DMS114 treated with DMSO at 0.1 percent for 48 hours (cell line): ENCODE results near the gene TBC1D24.
A peak's percentile ranks its signal among the peaks of the same experiment; 100 is the strongest.

Experiments used
- DNase-seq: peaks from one replicate; lab custom pipeline; 2025; ENCODE audit not compliant: unreplicated experiment; lab: John Stamatoyannopoulos, UW

TBC1D24 gene

DNA sequence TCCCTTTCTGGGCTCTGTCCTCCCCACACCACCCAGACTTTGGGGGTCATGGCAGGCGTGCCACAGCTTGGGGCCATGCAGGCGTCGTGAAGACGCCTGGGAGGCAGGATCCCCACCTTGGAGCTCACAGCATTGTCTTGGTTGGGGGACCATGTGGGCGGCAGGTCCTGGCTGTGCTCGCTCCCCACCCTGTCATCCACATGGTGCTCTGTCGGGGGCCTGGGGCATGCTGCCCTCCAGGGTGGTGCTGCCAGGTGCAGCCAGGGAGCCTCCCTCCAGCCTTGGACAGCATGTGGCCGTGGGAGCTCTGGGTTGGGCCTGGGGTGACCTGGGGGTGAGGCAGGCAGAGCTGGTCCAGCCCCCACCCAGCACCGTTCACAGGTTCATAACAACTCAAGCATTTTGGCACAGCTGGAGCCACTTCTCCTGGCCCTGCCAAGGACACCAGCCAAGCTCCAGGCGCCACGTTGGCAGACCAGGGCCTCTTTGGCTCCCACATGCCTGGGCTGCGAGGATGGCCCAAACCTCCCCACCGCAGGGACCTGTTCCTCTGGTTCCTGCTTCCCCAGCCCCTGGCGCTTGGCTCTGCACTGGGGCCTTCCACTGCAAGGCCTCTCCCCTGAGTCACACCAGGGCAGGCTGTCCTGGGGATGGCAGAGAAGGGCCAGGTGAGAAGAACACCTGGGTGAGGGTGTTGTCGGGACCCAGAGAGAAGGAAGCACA lies 23.8 kb downstream of the TBC1D24 start:
- no peak for DNase-seq

DNA sequence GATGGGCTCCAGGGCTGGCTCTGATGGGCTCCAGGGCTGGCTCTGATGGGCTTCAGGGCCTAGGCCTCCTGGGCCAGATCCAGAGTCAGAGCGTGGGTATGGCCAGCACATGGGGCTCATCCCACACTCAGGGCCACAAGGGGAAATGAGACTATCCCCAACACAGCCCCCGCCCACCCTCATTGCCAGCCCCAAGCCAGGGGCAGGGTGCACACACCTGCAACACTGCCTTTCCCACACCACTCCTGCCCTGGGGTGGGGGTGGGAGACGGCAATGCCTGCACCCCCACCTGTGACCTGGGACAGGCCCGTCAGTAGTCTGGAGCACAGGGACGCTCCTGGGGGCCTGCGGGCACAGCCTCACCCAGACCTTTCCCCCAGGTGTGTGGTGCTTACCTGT lies 24.5 kb downstream of the TBC1D24 start:
- no peak for DNase-seq

DNA sequence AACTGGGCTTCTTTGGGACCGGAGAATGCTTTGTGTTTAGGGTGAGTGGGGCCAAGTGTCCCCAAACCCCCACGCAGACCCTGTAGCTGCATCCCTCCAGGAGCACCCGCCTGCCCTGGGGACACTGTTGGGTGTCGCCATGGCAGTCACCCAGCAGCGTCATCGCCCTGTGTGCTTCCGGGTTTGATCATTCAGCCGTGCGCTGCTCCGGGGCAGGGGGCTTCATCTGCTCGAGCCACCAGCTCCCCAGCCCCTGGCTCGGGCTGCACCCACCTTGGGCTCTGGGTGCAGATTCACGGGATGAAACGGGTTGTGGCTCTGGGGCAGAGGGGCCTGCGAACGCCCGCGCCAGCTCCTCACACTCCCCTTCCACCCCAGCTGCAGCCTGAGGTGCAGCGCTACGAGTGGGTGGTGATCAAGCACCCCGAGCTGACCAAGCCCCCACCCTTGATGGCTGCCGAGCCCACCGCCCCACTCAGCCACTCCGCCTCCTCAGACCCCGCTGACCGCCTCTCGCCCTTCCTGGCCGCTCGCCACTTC lies 25.0 kb downstream of the TBC1D24 start:
- DNase-seq: no peak

DNA sequence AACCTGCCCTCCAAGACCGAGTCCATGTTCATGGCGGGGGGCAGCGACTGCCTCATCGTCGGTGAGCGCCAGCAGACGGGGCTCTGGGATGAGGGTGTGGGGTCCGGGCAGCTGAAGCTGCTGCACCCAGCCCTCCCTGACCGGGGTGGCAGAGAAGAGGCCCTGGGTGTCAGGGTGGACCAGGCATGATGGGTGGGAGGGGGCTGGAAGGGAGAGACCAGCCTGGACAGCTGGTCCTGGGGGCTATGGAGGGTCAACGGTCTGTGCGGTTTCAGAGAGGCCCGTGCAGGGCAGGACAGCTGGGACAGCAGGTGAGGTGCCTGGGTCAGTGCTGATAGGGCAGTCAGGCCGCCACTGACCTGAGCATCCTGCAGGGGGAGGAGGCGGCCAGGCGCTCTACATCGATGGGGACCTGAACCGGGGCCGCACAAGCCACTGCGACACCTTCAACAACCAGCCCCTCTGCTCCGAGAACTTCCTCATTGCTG lies 25.5 kb downstream of the TBC1D24 start:
- DNase-seq: no peak

DNA sequence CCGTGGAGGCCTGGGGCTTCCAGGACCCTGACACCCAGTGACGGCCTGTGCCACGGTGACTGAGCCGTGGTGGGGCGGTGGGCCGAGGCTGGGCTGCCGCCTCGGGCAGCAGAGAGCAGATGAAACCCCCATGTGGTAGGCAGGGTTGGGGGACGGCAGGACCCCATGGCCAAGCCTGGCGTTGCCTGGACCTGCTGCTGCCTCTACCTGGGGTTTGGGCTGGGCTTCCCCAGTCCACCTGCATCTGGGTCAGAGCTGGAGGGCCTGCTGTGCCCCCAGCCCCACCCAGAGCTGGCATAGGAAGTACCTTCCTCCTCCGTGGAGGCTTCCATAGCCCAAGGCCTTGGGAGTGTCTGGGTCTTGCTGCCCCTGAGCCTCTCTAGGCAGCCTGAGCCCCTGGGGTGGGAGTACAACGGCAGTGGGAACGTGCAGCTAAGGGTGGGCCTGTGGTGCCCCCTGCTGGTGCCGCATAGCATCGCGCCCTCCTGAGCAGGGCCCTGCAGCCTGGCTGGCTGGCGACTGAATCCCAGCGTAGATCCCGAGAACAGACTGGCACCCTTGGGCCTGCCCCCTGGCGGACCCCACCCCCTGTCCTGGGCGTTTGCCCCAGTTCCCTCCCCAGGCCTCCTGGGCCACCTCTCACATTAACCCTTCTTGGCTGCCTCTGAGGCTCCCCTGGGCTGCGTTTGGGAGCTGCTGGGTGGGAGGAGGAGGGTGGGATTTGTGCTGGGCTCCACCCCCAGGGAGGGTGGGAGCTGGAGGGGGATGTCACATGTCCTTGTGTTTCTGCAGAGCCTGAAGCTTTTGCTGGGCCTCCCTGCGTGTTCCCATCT lies 26.2 kb downstream of the TBC1D24 start:
- DNase-seq: peak; percentile 39

DNA sequence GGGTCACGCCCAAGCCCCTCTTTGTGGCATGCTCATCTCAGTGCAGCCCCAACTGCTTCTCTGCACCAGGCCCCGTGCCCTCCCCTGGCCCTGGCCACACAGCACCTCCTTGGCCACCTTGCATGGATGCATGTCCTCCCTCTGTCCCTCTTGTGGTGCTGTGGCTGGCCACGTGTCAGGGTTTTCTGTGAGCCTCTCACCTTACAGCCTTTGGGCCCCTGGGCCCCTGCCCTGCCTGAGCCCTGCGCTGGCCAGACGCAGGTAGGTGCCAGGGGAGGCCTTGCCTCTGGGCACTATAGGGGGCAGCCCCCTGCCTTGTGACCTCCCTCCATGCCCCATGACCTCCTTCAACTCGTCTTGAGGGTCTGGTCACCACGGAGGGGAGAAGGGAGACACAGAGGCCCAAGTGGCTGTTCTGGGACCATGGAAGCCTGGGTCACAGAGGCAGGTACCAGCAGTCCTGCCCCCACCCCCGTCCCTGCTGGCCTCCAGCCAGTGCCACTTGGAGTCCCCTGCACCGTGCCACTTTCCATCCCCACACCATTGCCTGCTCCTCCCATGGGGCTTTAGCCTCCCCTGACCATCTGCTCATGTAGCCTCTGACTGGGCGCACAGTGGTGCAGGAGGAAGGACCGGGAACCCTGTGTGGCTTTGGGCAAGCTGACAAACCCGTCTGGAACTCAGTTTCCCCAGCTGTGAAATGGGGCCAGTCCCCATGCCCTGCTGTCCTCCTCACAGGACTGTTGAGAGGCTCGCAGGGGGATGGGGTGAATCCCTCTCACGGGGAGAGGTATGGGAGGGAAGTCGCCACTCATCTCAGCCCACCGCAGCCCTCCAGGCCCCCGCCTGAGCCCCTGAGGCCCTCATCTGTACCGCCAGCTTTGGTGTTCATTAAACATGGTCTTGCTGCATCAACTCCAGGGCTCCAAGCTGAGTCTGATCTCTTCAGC lies 27.3 kb downstream of the TBC1D24 start:
- no peak for DNase-seq

DNA sequence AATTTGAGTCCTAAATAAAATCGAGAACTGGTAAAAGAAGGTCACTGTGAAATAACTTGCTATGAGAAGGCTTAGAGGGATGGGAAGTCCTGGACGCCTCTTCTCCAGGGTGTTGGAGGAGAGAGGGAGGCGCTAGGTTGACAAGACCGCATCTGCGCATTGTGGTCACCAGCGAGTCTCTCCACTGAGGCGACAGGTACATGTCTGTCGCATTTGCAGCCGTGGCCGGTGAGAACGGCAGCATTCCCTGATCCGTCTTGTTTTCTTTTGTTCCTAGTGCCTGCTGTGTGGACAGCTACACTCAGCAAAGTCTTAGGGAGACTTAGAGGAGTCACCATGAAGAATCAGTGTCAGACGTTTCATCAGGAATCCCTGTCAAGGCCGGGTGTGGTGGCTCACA lies 30.8 kb downstream of the TBC1D24 start:
- no peak for DNase-seq

DNA sequence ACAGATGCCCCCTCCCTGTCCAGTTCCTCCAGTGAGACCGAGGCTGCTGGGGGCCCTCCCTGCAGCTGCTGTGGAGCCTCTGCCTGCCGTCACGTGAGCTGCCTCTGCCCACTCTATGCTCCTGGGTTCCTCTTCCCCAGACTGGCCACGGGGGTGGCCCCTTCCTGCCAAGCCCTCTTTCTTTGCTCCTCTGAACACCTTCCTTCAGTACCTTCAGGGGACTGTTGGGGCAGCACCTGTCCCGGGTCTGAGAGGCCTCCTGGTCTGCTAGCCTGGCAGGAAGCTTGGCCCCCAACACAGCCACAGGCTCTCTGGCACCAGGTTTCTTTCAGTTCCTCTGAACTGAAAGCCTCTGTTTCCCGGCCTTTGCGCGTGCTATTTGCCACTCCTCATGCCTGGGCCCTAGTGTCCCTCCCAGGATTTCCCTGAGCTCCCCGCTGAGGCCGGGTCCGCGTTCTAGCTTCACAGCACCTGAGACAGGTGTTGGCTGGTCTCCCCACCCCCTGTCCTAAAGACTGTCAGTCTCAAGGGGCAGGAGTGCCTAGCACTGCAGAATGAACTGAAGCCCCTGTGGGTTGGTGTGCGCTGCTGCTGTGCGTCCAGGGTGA lies 32.2 kb downstream of the TBC1D24 start:
- no peak for DNase-seq

DNA sequence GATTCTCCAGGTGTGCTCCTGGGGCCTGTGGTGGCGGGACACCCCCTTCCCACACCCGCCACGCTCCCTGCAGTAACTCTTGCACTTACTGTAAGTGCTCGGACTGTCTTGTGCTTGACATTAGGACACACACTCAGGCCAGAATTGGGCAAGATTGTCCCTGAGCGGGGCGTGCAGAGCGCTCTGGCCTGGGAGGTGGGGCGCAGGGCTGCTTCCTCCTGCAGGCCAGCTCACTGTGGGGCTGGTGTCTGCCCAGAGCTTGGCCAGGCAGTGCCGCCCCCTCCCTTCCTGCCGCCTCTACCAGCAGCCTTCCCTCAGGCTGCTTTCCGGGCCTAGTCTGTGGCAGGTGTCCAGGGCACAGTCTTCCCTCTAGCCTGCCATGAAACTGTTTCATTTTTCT lies 32.7 kb downstream of the TBC1D24 start:
- DNase-seq: no peak

DNA sequence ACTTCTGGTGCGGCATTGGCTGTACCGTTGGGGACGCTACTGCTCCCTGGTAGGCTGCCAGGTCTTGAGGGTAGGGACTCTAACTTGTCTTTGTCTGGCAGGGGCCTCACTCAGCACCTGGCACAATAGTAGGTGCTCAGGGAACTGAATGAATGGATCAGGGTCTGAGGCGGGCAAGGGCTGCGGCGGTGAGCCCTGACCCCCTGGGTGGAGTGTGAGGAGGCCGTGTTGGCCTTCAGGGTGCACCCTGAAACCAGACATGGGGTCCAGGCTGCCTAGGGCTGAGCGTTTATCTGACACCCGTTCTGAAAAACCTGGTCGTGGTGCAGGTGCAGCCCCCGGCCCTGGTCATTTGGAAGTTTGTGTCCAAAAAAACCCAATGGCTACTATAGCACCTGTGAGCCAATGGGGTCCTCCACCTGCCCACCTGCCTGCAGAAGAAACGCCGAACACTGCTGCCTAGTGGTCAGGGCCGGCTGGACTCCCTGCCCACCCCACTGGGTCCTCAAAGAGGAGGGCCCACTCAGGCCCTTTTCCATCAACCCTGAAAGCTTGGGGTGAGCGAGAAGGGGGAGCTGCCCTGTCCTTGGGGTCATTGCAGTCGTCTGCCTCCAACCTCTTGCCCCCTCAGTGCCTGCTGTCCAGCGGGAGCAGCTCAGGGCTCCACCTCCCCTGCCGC lies 33.9 kb downstream of the TBC1D24 start:
- DNase-seq: no peak

DNA sequence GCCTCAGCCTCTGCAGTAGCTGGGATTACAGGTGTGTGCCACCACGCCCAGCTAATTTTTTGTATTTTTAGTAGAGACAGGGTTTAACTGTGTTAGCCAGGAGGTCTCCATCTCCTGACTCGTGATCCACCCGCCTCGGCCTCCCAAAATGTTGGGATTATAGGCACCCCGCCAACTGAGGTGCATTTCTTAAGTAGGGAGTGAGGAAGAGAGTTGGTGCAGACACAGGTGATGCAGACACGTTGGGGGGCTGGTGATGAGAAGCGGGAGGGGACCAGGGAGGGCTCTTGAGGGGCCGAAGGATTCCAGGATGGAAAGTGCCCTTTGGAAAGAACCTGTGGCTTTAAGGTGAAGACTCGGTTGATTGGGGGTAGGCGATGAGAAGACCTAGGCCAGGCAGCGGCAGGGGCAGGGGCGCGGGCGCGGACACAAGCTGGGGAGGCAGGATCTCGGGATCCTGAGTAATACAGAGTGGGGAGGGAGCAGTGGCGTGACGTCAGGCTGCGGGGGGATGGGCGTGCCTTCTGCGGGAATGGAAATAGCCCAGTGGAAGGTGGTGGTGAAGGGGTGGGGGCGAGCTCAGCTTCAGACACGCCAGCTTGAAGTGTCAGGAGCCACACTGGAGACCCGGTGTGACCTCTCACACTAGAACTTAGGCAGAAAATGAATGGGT lies 36.3 kb downstream of the TBC1D24 start:
- DNase-seq: no peak

DNA sequence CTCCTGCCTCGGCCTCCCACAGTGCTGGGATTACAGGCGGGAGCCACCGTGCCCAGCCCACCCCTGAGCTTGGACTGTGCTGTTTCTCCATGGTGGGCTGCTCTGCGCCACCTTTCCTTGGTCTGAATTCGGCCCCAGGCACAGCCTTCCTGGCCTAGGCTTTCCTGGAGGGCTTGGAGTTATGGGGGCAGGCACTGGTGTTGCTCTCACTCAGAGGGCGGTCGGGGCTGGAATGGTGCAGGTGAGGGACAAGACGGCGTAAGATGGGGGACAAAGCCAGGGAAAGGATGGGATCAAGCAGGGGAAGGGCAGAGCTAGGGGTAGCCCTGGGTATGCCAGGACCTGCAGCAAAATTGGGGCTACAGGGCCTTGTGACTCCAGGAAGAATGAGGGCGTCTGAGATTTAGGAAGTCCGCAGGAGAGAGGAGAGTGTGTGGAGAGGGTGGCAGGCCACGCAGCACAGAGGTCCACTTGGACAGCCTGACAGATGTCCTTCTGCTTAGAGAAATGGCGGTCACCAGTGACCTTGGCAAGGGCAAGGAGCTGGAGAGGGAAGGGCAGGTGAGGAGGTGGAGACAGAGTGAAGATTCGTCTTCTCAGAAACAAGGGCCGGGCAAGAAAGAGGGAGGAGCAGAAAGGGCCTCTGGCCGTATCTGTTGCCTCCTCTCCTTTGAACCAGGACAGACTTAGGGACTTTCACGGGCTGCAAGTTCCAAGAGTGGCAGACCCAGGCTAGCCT lies 37.2 kb downstream of the TBC1D24 start:
- DNase-seq: no peak

DNA sequence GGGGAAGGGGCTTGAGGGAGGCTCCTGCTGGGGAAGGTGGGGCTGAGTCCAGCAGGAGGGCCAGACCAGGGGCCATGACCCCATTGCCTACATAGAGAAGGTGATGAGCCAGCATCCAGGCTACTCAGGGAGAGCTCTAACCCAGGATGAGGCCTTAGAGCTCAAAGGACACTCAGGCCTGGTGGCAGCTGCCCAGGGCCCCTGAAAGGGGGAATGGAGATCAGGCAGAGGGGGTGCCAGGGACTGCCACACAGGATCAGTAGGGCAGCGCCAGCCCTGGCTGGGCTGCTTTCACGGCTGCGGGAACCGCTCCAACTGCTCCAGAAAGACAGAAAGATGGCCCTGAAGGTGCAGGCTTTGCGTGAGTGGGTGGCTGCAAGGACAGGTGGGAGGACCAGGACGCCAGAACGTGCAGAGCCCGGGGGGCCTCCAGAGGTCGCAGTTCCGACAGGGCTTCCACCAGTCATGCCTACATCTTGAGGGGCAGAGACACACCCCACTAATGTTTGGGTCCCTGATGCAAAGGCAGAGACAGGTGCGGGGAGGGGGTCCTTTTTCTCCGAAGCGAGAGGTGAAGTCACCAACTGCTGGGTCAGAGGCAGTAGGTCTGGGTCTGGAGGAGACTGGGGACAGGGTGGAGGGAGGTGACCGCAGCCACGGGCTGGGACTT lies 37.9 kb downstream of the TBC1D24 start:
- DNase-seq: no peak

DNA sequence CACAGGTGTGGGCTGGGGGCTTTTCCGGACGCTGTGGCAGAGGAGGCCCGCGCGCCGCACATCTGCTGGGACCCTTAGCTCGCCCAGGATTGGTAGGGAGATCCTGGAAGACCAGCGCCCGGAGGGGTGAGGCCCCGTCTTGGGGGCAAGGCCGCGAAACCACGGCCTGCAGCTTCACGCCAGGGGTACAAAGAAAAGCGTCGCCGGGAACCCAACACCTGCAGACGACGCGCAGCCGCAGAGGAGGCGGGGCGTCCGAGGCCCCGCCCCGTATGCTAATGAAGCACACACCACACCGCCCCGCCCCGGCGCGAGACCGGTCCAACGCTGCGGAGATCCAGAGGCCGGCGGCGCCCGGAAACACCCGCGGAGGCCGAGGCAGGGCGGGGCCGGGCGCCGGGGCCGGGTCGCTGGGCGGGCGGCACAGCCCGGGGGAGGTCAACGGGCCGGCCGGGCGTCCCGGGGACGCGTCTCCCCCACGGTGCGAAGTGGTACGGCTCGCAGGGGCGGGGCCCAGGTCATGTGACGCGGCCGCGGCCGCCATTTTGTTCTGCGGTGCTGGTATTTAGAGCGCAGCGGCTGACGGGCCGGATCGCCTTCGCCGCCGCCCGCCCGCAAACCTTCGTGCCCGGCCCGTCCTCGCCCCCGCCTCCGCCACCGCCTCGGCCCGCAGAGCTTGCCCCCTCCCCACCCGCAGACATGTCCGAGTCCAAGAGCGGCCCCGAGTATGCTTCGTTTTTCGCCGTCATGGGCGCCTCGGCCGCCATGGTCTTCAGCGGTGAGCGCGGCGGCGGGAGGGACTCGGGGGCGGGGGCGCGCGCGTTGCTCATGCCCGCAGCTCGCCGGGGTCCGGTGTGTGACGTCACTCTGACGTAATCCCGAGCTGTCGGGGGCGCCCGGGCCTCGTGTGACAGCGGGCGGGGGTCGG lies 38.7 kb downstream of the TBC1D24 start, which contains the start of gene ATP6V0C:
TSS of gene ATP6V0C (plus strand) at position 548 of the 928 bp plus-strand sequence. CDS start at position 700, 152 bp downstream.
- DNase-seq: peak; percentile 42

DNA sequence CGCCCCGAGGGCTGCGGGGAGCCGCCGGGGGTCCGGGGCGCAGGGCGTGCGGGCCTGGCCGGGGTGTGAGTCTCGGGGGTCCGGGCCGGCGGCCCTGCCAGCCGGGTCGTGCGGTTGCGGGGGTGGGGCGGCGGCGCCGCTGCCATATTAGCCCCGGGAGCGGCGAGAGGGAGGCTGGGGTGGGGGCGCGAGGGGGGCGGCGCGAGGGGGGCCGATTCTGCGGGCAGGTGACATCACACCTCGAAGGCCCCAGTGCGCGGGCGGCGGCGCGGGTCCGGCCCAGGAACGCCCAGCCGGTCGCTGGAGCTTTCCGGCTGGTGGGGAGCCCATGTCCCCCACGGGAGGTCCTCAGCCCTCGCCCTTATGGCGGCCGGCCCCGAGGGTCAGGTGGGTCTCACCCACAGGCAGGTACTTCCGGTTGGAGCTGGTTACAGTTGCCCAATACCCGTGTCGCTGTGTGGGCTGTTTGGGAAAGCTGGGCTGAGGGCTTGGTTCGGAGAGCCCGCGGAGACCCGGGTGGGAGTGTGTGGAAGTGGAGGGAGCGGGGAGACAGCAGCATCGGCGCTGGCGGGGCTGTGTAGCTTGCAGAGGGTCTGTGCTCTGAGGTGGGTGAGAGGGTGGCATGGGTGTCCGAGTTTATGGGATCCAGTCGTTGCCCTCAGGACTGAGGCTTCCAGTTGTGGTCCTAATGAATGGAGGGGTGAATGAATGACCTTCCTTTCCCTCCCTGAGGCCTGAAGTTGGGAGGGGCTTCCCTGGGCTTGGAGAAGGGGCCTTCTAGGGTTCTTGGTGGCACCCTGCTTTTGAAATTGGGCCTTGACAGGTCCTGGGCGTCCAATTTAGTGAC lies 39.6 kb downstream of the TBC1D24 start:
- DNase-seq: no peak
